Stimulated activated CD4-positive, alpha-beta T cell treated with anti-CD3 and anti-CD28 coated beads, Interleukin-12 subunit alpha, Interleukin-12 subunit beta, amount 100 ng/mL, for 48 hours (primary cell): ENCODE results near the gene SLC25A26.
A peak's percentile ranks its signal among the peaks of the same experiment; 100 is the strongest.

Experiments used
- DNase-seq, 3 donors: peaks; one replicate each; pipeline ENCODE4 v3.0.0-alpha.2; 2020; ENCODE audit warnings: low read depth in 2 of 3, low spot score in 1 of 3

SLC25A26 gene

DNA sequence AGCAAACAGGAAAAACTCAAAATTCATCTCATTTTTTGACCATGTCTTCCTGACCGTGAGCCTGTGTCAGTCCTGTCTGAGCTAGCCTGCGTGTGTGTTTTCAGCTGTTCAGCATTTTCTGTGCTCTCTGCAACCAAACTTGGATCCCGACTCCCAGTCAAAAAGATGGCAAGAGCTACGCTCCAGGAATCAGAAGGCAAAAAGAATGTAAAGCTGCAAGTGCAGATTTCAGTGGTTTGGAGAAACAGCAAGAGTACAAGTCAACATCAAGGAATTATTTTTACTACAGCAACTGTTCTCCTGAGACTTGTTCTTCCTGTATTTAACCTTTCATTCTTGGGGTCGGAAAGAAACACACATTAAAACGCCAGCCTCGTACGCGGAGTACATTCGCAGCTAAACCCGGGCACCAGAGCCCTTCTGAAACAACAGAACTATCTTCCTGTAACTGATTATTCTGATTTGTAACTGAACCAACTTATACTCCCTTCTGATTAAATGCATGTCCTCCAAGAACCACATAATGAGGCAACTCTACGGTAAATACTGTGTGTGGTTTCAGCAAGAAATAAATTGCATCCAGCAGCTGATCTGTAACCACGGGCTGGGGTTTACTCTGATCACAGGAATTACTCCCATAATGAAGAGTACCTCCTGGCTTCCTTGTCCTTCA, 172.7 kb downstream of the SLC25A26 start:
- no peak for DNase-seq

DNA sequence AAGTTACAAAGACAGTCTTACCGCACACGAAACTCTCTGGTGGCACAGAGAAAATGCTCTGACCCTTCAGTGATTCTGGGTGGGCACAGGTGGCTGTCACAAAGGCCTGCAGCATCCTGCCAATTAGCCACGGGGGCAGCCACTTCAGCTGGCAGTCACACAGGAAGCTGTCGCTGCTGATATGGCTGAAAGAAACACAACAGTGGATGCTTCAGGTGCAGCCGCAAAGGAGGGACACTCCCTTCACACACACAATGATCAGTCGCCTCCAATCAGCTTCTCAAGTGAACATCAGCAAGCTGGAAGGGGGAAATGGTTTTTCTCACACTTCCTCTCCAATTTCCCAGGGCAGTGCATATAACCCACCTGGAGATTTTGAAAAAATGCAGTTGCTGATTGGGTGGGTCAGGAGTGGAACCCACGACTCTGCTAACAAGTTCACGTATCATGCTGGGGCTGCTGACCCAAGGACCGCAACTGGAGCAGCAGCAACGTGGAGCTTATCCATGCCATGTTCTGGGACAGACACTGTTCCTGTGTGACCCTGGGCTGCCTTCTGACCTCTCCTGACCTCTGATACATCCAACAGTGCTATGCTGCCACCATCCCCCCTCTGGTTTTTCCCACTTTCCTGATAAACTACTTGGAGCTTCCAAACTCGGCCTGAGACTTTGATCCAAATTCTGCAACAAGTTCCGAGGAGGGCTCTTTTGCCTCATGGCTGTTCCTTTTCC, 173.4 kb downstream of the SLC25A26 start:
- DNase-seq, result peak in 2 of 3 donors; percentile 21 to 22

DNA sequence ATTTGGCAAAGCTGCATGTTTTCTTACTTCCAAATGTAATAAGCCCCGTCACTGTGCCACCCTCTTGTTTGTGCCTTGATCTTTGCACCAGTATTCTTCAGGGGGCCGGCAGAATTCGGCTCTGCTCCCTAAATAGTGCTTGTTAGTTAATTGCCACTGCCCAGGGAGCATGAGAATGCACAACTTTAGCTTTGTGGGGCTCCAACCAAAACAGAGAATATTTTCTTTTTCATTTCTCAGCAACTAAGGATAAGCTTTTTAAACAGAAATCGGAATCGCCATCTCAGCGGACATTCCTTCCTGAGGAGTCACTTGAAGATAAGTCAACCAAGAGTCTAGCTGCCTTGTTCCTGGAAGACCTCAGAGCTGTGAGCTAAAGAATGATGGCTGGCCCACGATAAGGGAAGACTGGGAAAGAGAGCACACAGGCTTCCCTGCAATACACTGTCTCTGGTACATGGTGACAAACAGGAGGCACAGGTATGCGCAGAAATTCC, 174.0 kb downstream of the SLC25A26 start:
- no peak for DNase-seq

DNA sequence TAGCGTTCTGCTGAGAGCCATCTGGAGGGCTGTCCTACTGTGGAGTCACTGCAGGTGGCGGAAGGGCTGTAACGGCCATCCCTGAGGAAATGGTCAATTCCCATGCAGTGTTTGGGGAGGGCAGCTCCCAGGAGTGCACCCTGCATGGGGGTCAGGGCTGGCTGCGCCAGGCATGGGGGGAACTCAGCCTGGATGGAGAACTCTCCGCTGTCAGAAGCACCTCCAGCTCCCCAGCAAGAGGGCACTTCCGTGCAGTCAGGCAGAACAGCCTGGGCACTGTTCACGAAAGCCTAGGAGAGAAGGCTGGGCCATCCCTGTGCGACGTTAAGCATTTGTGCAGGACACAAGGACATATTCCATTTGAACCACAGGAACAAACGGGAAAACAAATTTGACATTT, 174.8 kb downstream of the SLC25A26 start:
- DNase-seq, result no peak

DNA sequence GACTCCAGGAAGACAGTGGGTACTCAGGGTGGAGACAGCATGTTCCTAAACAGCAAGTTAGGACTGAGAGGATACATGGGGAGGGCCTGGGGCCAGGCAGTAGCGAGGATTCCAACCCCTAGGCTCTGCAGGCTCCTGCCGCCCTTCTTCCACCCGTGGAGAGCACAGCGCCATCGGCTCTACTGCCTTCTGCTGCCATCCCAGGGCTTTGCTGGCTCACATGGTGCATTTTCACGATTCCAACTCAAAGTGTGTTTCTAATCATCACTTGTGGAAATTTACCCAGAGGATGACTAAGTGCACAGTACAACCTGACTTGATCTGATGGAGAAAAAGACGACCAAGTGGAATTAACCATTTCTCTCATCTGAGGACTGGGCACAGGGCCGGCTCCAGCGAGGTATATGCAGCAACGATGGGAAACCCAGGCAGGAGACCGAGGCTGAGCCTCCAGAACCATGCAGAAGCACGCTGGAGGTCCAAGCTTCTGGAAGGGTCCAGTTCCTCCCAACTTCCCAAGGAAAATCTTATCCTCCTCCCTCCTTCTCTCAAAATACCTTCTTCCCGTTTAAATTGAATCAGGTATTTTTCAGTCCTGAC, 175.5 kb downstream of the SLC25A26 start:
- DNase-seq, result no peak

DNA sequence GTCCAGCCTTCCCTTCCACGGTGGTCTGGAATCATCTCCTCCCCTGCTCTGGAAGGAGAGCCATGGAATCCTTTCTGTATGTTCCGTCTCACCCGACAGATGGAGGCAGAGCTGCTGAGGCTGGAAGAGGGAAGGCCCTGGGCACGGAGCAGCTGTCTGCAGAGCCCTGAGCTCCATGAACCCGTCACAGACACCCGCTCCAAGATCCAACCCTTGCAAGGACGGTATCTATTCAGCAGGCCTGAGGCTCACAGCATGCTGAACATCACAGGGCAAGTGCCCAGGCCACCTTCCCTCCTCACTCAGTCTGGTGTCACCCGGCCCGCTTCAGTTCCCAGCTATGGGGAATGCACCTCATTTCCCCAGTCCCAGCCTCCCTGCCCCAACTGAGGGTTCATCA, 176.1 kb downstream of the SLC25A26 start:
- no peak for DNase-seq

DNA sequence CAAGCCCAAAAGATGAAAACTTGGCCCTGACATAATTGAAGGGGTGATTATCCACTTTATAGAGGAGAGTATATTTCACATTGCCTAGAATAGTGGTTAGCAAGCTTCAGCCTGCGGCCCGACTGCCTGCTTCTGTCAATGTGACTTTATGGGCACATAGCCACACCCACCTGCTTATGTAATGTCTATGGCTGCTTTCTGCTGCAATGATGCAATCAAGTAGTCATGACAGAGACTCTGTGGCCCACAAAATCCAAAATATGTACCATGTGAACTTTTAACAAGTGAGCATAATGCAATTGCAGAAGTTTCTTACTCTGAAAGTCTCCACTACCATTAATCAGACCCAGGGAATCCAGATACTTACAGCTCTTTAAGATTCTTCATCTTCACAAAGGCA, 176.9 kb downstream of the SLC25A26 start:
- DNase-seq, result no peak

DNA sequence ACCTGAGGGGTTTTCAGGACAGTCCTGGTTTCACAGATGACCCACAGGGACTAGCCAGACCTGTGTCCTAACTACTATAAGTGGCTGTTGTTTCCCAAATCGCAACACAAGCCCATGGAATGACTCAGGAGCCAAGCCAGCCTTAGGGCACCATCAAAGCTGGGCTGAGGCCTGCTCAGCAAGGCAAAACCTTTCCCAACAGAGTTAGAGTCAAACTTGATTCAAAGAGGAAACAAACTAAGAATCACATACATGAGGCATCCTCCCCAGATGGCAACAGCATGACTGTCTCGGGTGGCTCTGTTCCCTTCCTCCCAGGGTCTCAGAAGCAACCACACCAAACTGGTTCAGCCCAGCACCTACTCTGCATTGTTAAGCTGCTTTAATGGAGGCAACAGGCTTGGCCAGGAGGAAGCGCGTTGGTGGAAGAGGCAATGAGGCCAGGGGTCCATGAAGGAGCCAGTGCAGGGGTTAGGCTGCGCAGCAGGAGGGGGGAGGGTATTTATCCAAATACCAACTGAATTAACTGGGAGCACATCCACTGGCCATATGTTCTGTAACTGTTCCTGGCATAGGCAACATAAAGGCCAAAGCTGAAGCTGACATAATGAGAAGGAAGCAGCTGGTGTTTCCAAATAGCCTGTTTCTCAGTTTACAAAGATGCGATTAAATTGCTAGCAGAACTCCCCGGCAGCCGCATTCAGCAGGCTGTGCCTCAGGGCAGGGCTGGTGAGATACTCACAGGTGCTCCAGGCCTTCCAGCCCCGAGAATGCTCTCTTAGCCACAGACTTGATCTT, 177.6 kb downstream of the SLC25A26 start:
- DNase-seq, result no peak

DNA sequence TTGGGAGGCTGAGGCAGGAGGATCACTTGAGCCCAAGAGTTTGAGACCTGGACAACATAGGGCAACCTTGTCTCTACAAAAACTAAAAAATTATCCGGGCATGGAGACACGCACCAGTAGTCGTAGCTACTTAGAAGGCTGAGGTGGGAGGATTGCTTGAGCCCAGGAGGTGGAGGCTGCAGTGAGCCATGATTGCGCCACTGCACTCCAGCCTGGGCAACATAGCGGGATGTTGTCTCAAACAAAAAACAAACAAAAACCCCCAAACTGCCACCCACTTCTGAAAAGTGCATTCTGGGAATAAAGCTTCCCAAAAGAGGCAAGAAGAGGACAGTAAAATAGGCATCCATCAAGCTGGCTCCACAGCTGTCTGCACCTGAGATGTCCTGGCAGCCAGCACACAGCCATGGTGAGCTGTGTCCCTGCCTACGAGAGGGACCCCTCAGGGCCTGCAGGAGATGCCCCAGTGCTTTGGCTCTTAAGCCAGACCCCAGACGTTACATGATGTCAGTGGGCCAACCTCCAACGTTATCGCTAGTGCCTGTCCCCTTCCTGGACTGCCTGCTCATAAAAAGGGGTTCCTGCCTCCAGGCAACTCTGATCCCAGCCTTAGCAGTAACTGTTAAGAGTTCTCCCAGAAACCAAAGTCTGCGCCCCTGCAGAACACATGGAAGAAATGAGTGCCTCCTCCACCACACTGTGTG, 178.9 kb downstream of the SLC25A26 start:
- DNase-seq, result no peak

DNA sequence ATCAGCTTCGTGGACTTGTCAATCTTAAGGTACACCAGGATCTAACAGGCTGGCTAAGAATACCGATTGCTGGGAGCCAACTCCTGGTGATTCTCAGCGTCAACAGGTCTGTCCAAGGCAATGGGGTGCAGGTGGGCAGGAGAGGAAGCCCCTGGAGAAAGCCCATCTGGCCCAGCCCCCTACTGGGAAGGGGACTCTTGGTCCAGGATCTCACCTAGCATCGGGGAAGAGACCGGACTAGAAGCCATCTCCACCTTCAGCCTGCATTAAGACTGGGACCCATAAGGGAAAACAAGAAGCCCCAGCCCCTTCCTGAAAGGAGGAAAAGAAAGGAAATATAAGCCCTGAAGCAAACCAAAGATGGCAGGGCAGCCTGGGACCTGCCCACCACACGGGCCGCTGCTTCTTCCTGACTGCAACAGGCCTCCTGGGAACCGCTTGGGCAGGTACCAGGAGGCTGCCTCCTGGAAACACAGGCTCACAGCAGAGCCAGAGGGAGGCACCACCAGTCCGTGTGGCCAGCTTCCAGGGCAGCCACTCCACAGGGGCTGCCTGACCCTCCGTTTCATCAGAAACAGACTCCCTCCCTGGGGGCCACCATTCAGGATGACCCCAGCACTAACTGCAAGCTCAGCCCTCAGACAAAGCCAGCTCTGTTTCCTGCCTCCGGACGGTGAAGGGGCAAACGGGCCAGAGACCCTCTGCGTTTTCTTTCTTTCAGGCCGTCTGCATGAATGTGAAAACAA, 179.8 kb downstream of the SLC25A26 start:
- DNase-seq, result no peak

DNA sequence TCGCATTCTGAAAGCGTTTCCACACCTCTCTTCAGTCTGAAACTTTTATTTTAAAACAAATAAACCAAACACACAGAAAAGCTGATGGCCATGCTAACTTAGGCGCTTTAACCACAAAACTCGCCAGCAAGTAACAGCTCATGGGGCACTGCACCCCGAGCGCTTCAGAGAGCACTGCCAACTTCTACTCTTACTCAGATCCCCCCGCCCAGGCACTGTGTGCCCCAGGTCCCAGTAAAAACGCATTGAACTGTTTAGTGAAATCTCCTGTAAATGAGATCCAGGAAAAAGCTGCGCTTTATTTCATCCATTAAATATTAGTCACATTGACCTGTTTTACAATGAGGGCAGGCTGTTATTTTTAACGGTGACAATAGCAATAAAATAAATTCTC, 180.4 kb downstream of the SLC25A26 start:
- DNase-seq, result no peak

DNA sequence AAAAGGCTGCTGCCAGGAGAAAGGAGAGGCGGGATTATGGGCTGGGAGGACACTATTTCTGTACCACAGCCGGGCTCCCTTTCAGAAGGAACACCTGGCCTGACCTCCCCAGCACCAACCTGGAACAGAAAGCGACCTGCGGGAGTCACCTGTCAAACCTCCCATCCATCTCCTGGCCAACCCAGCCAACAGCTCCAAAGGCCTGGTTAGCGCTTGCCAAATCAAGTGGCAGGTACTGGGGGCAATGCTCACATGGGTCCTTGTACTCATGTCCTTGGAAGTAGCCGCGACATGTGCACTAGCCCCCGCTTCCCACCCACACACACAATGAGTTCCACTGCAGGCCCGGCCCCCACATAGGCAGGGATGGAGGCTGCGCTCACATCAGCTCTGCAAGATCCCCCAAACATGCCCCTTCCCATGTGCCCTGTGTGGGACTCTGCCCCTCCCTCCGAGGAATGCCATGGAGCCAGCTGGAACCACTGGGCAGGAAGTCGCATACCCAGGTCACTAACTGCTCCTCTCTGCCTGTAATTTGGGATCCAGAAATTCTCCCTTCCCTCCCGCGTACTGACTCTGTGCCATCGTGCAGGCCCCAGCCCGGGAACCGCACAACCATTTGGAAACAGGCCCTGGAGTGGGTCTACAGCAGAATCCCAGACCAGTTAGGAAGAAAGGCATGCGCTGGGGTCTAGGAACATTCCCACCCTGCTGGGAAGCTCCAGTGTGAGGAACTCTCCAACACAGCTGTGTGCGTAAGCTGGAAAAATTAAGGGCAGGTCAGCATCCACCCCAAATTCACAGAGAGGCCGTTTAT, 181.1 kb downstream of the SLC25A26 start:
- no peak for DNase-seq

DNA sequence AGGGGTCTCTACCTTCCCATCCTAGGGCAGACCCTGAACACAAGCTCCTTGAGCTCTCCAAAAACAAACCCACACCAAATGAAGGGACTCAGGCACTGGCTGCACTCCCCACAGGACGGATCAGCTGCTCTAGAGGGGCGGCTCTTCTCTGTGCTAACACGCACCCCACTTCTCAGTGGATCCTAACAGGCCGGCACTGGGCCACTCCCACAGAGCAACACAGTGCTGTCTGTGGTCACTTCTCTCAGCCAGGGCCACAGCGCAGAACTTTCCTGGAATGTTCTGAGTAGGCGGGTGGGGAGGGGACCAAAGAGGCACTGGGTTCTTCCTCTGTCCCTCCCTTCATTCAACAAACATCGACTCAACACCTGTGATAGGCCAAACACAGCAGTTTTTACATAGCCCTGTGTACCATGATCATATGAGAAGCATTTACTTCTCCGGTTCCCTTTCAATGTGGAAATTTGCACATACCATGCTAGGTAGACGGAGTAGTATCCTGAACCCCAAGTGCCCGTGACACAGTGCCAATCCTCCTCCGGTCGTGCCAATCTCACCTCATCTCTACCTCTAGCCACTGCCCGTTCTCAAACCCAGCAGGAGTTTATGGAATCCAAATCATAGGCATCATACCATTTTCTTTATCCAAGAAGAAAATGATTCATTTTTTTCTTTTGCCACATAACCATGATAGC, 181.9 kb downstream of the SLC25A26 start:
- DNase-seq, result no peak

DNA sequence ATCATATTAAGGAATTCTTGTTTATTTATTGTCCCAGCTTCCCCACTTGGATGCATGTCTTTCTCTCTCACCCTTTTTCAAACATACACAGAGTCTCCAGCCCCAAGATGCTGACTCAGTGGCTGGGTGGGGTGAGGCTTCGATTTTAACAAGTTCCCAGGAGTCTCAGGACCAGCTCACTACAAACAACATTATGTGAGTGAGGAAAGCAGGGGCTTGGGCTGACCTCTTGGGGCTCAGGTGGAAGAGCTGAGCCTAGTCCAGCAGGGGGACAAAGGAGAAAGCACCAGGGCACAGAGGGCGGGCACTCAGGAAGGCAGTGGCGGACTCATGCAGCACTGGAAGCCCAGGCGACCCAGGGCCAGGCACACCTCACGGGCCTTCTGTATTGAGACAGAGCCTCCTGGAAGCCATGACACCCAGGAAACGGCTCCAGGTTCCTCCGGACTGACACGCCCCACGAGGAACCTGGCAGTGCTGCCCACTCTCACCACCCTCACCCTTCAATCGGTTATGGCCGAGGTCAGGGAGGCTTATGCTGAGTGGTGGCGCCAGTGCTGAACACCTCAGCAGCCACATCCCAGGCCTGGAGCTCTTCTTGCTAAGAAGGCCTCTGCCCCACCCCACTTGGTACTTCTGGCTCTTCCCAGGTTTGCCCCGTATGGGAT, 182.7 kb downstream of the SLC25A26 start:
- no peak for DNase-seq

DNA sequence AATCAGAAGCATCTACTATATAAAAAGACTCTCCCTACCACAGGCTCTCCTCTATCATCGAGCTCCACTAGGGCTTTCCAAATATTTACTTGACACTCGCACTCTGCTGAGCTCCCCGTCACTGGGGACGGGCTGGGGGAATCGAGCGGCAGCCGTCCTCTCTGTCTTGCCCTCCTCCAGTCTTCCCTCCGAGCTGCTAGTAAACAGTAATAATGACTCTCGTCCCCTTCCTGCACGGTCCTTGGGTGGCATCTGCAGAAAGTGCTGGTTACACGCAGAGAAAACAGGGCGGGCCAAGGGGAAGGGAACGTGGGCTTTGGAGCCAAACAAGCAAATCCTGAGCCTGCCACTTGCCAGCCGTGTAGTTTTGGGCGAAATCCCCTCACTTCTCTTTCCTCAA, 183.4 kb downstream of the SLC25A26 start:
- no peak for DNase-seq

DNA sequence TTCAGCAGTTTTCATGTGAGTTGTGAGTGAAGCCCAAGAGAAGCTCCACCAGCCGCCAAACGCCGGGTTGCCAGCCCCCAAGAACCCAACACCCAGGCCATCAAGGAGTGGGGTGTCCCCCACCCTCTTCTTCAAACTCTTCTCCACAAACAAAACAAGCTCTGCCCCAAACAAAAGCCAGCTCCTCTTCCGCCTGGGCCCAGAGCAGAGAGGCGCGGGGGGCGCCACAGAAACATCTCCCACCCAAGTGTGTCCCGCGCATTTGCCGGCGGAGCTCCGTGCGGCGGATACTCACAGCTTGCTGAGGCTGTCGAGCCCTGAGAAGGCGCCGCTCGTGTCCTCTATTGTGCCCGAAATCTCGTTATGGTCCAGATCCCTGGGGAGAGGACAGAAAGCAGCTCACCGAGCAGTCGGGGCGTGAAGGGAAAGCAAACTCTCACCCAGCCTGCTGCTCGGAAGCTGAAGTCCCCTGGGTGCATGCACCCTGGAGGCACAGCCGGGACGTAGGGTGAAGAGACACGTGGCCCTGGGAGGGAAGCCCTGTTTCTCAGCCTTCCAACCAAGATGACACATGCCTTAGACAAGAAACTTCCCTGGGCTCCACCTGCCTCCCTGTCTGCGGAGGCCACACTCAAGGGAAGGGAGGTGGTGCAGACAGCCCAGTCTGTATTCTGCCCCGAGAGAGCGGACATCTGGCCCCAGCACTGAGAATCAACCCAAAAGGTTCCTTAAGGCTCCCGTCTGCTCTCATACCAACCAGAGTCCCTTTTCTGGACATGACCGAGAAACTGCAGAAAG, 184.3 kb downstream of the SLC25A26 start:
- DNase-seq, result no peak

DNA sequence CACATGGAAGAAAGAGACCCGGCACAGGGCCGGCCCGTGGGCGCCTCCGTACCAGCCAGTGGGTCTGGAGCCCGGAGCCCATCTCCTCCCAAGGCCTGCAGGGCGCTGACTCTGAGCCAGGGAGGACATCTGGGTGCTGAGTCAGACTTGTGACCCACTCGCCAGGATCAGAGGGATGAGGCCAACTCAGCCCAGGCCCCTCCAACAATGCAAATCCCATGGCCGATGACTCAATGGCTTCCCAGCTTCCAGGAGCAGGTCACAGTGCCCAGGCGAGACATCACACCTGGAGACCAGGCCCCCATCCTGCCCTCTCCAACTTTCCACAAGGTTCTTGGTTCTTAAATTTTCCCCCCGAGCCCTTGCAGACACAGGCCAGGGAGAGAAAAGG, 184.9 kb downstream of the SLC25A26 start:
- no peak for DNase-seq
